ENCODE measurements around the gene EPN3. TPM values are rescaled to one million over a fixed set of nuclear protein-coding genes. Genes with fewer than 3 reads are reported as not detected.

The EPN3 gene
- total RNA-seq, 1 experiment from 2014 or later, result 17.8 TPM

- TF ChIP-seq TCF7L2 (IDR thresholded peaks at IDR 0.05; ENCODE audit: borderline replicate concordance, extremely low read depth, insufficient read depth, insufficient read length), result no peak
Observed at GRCh38 chr17:50590946-50591737, 58.6 kb downstream of the EPN3 start (continued).

DNA sequence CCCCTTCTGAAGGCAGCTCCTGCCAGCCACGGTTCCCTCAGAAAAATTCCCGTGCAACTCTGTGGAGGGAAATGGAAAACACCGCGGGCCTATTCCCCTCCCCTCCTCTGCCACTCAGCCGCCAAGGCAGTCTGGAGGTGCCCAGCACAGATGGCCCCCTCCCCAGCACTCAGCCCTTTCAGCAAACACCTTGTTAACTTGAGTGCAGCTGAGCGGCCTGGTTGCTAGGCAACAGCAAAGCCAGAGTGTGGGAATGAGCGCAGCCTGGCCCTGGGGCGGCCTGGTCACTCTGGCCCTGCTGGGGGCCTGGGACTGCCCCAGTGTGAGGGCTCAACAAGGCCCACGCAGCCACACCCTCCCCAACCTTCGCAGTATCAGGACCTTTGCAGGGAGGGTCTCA lies 60.8 kb downstream of the EPN3 start:
- no peaks in the 10 kb centered on the region for H3K27me3 ChIP-seq (ENCODE audit: insufficient read depth, low read length)
- no TSS peak for BruUV-seq (replicated peaks)
- H3K4me2 ChIP-seq (ENCODE audit: low read length), result no peak overlapping the region
- no peak overlapping the region for H3K27ac ChIP-seq (ENCODE audit: low read depth, low read length)
- ChIA-PET CTCF (interaction anchor here (0.6 kb wide), 1 partner anchor 112 kb away, joined by 3 read pairs; no protein-coding TSS in a partner anchor), POLR2A (no interaction called here), RAD21 (ENCODE audit: low non-redundant PET in 1 of 2, low total read pairs in 2 of 2, uncharacterized antibody in 2 of 2, unreplicated experiment in 2 of 2) (no interaction called here)
- TF ChIP-seq CBX3 (IDR thresholded peaks at IDR 0.05; ENCODE audit: low read depth) (no peak), EZH2phosphoT487 (IDR thresholded peaks at IDR 0.05; ENCODE audit: borderline replicate concordance) (no peak), ELF1 (IDR thresholded peaks at IDR 0.05; ENCODE audit: borderline replicate concordance, low read depth) (no peak)
- ATAC-seq, result no peak
- H3K9me2 ChIP-seq (ENCODE audit: insufficient read depth), result no peaks in the 10 kb centered on the region
- no peak for DNase-seq (ENCODE audit: low read depth, low spot score)
- H3K4me3 ChIP-seq (replicated peaks in 1 of 2; ENCODE audit: low read depth in 1 of 2, low read length in 2 of 2), result no peak overlapping the region
- H3K79me2 ChIP-seq (ENCODE audit: insufficient read depth, low read length), result no peaks in the 10 kb centered on the region
- H2AFZ ChIP-seq (ENCODE audit: low read depth, low read length, poor library complexity, severe bottlenecking), result no peak overlapping the region
- intact Hi-C loops (cut with micrococcal nuclease), result no loop called here
- no peaks in the 10 kb centered on the region for H4K20me1 ChIP-seq (ENCODE audit: insufficient read depth)
- H3K9me3 ChIP-seq (ENCODE audit: control insufficient read depth in 1 of 2, insufficient read depth in 1 of 2, low read depth in 1 of 2, low read length in 2 of 2), result no peaks in the 10 kb centered on the region
- H3K4me1 ChIP-seq (ENCODE audit: control insufficient read depth in 1 of 2, insufficient read depth in 2 of 2, low read length in 2 of 2), result no peaks in the 10 kb centered on the region
- no peak overlapping the region for H3K9ac ChIP-seq (ENCODE audit: low read length)
- H3K36me3 ChIP-seq (ENCODE audit: control insufficient read depth in 1 of 2, insufficient read depth in 2 of 2, low read length in 2 of 2), result no peaks in the 10 kb centered on the region

Other genes starting within 250 kb of the EPN3 start
- 37.5 TPM for gene XYLT2, start 186.6 kb upstream of the EPN3 start, total RNA-seq (2021; ENCODE audit: unreplicated experiment)
- gene MRPL27, start 159.6 kb upstream of the EPN3 start, total RNA-seq (2021; ENCODE audit: unreplicated experiment), result 106 TPM
- gene EME1, start 159.5 kb upstream of the EPN3 start, total RNA-seq (2021; ENCODE audit: unreplicated experiment), result 31.8 TPM
- 221 TPM for gene LRRC59, start 135.2 kb upstream of the EPN3 start, total RNA-seq (2021; ENCODE audit: unreplicated experiment)
- 52.4 TPM for gene ACSF2, start 106.5 kb upstream of the EPN3 start, total RNA-seq (2021; ENCODE audit: unreplicated experiment)
- not detected for gene CHAD, start 63.9 kb upstream of the EPN3 start, total RNA-seq (2021; ENCODE audit: unreplicated experiment)
- gene RSAD1, start 53.9 kb upstream of the EPN3 start, total RNA-seq (2021; ENCODE audit: unreplicated experiment), result 82.7 TPM
- gene MYCBPAP, start 24.3 kb upstream of the EPN3 start, total RNA-seq (2021; ENCODE audit: unreplicated experiment), result not detected
- 57.5 TPM for gene SPATA20, start 14.4 kb downstream of the EPN3 start, total RNA-seq (2021; ENCODE audit: unreplicated experiment)
- 3.4 TPM for gene CACNA1G, start 28.0 kb downstream of the EPN3 start, total RNA-seq (2021; ENCODE audit: unreplicated experiment)
- 66.2 TPM for gene ABCC3, start 102.1 kb downstream of the EPN3 start, total RNA-seq (2021; ENCODE audit: unreplicated experiment)
- gene ANKRD40, start 175.2 kb downstream of the EPN3 start, total RNA-seq (2021; ENCODE audit: unreplicated experiment), result 72.0 TPM
- gene LUC7L3, start 186.9 kb downstream of the EPN3 start, total RNA-seq (2021; ENCODE audit: unreplicated experiment), result 184 TPM
- gene ANKRD40CL, start 234.8 kb downstream of the EPN3 start, total RNA-seq (2021; ENCODE audit: unreplicated experiment), result 0.57 TPM